ENCODE data around the gene CDH4. TPM values are rescaled to one million over a fixed set of nuclear protein-coding genes. Genes with fewer than 3 reads are reported as not detected.
"Not testable (repeated sequence)": the region's sequence is repeated elsewhere in the genome, so short reads cannot be mapped to it uniquely, and the experiment has no call there.

CDH4 gene
- total RNA-seq, 1 donor from 2014 or later, result 0.05 TPM

DNA sequence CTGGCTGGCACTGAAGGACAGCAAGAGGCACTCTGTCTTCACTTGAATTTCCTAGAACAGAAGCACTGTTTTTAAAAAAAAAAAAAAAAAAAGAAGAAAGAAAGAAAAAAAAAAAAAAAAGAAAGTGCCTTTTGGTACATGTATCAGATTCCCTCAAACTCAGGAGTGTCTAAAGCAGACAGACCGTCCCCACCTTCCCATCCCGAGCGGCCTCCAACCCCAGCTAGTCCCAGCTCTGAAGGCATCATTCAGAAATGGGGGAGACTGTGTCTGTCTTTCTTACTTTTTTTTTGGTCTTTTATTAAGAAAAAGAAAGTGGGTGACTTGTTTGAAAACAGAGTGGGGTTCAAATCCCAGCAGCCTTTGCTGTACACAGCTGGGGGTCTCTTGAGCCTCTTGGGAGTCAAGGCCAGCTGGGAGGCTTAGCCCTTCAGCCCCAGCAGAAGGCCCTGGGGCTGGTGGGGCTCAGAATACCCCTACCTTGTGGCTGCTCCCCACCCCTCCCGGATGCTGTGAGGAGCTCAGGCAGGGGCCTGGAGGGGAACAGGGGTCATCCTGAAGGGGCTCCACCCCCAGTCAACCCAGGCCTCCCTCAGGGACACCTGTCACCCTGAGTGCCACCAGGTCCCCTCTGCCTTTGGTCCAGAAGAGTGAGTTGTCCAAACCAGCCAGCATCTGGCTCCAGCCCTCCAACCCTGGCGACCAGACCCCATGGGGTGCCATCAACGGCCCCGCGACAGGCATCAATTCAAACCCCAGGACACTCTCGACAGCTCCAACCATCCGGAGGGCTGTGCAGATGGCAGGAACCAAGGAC, 685.3 kb downstream of the CDH4 start:
- DNase-seq, result peak; percentile 12
- ATAC-seq (ENCODE audit: poor library complexity), result no peak
- intact Hi-C loops (cut with DNase I), result no loop called here

DNA sequence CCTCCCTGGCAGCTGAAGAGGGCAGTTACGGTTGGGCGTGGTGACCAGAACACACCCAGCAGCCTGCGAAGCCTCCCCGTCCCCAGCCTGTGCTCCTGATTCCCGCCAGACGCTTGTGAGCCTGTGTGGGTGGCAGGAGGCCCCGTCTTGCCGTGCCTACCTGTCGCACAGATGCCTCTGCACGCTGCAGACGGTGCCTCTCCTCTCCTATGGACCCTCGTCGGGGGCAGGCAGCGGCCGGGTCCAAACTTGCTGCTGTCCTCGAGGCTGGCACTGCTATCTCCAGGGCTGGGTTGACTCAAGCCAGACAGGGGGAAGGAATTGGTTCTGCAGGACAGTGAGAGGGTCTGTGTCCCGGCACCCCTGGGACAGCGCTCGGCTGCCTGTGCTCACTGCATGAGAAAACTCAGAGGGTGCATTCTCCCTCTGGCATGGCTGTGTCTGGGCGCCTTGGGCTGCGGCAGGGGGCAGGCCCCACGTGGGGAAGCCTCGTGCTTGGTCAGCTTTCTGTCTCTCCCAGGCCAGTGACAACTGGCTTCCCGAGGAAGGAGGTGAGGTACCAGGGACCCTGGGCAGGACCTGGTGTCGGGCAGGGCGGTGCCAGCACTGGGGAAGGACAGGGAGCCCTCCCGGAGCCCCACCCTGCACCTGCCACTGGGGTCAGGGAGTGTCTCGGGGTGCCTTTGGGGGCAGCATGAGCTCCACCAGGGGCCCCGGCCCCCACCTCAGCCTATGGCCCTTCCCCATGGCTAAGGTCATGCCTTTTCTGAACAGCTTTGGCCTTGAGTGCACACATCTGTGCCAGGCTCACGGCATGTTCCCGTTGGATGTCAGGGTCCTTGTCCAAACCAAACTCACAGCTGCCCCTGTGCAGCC, 686.1 kb downstream of the CDH4 start:
- ATAC-seq (ENCODE audit: poor library complexity) (no peak), DNase-seq (peak; percentile 34)
- intact Hi-C loops (cut with DNase I), result no loop called here

DNA sequence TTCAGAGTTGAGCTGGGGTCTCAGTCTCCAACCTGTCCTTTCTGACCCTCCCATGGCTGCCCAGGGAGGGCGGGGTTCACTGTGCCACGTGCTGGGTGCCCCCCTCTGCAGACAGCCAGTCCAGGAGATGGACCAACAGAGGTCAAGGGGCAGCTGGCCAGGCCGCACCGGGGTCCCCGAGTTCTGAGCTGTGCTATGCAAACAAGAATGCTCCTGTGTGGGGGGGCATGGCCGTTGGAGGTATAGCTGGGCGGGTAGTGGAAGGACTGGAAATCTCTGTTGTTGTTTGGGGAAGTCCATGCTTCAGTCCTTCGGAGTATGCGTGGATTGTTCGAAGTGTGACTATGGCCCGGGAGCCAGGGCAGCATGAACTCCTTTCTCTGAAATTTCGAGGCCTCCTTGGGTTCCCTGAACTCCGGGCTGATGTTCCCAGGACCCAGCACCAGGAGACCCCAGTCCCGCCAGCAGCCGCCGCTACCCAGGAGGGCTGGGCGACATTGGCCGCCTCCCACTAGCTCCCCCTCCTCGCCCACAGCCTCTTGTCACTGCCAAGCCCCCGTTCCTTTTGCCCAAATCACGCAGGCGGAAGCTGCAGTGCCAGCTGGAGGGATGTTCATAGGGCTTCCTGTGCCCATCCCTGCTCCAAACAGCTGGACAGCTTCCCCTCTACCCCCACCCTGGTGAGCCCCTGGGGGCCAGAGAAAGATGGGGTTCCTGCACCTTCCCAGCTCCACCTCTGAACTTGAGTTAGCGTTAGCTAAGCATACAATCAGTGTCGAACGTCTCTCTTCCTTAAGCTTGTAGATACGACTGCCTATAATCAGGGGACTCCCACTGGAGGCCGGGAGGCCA, 687.0 kb downstream of the CDH4 start:
- ATAC-seq (ENCODE audit: poor library complexity) (no peak), DNase-seq (peak; percentile 25)
- intact Hi-C loops (cut with DNase I), result no loop called here

DNA sequence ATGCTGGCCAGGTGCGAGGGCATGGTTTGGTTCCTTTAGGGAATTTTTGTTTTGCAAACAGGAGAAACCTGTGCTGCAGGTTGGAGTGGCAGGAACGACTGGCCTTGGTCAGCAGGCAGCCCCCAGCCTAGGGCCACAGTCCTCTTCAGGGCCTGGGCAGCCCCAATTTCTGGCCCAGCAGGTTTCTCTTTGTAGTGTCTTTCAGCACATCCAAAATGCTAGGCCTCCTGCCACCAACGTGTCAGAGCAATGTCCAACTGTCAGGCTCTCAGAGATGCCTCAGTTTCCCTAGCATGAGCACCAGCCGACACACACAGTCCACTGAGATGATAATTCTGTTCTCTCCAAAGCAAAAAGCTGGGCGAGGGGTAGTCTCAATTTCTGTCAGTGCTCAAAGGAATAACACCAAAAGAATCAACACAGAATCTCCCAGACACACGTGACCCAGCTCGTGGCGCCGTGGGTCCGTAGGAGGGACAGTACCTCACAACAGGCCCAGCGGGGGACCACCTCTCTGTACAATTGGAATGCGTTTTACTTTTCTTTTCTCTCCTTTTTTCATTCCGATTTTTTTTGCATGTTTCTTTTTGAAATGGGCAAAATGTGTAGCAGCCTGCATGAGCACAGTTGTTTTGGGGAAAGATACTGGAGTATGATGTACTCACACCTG, 687.8 kb downstream of the CDH4 start:
- intact Hi-C loops (cut with DNase I), result no loop called here
- ATAC-seq (ENCODE audit: poor library complexity) (no peak), DNase-seq (peak; percentile 19)

DNA sequence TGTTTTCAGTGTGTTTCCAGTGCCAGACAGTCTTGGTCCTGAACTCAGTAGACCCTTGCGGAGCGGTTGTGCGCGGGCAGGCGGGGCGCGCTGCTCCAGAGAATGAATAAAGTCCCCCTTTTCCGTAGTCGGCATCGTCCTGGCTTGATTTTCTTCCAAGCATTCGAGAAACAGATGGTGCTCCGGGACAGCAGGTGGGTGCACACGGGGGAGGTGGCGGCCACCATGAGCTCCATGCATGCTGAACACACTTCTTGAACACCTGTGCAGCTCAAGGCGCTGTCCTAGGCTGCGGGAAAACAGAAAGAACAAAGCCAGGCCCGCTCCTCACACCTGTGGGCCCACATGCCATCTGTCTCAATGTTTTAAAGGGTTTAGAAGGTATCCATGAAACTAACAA, 688.4 kb downstream of the CDH4 start:
- no peak for ATAC-seq (ENCODE audit: poor library complexity)
- intact Hi-C loops (cut with DNase I), result no loop called here

DNA sequence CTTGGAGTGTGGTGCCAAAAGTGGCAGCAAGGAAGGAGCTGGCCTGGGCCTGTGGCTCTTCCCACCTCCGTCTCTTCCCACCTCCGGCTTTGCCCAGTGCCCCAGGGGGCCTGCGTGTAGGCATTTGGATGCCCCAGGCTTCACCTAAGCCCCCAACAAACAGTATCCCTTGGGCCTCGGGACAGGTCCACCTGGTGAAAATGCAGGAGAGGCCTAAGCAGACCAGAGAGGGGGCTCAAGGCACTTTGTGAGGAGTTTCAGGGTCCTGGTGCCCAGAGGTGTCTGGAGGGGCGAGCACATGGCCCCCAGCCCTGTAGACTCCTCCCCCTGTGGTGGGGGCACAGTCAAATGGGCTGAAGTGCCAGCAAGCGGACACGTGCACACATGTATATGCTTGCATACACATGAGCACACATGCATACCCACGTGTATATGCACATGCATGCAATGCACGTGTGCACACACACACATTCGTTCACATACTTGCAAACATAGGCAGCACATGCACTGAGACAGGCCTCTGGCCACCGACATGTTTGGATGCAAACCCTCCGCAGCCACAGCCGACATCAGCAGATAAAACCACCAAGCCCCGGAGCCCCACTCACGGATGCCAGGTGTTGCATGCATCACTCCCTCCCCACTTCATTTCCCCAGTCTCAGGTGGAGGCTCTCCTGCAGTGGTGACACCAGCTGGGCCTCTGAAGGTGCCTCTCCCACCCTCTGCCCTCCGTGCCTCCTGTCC, 689.1 kb downstream of the CDH4 start:
- intact Hi-C loops (cut with DNase I), result no loop called here
- DNase-seq (peak; percentile 18), ATAC-seq (ENCODE audit: poor library complexity) (no peak)

More for the DNA sequence above, 688.4 kb downstream of the CDH4 start:
- DNase-seq, result peak; percentile 17

DNA sequence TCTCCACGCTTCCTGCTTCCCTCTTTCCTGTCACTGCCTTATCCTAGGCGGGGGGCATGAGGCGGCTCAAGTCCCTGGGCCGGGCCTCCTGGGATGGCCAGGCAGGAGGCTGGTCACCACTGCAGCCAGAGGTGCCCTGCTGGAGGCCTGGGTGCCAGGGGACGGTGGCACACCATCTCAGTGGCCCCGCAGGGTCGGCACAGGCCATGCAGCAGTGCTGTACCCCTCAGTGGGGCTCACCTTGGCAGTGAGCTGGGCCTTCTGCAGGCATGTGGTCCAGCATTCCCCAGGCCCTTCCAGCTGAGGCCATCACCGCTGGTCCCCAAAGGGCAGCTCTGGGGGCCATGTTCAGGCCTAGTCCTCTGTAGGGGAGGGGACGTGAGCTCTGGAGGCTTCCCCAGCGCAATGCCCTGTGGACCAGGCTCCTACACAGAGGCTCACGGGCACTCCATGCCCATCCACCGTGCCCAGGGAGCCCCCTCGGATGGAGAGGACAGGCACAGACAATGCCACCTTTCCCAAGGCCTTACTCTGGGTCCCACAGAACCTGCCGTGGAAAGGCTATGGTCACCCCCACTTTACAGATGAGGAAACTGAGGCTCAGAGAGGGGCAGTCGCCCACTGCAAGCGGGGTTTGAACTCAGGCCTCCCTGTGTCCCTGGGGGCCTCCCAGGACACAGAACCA, 689.8 kb downstream of the CDH4 start:
- peak; percentile 18 for DNase-seq
- no peak for ATAC-seq (ENCODE audit: poor library complexity)
- intact Hi-C loops (cut with DNase I), result no loop called here

DNA sequence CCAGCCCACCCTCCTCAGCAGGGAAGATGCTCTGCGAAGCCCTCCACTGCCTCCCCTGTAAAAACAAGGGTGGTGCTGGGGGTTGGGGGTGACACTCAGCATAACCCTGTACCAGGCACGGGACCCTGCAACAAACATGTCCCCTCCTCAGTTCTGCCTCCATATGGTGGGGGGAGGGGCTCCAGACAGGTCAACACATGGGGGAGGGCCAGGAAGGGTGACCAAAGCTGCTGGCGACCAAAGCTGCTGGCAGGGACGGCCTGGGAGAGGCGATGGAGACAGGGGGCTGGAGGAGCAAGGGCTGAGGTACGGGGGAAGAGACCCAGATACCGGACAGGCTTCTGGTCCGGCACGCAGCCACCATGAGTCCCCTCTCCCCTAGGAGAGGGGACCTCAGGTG, 690.5 kb downstream of the CDH4 start:
- no peak for ATAC-seq (ENCODE audit: poor library complexity)
- intact Hi-C loops (cut with DNase I), result no loop called here
- DNase-seq, result peak; percentile 21

DNA sequence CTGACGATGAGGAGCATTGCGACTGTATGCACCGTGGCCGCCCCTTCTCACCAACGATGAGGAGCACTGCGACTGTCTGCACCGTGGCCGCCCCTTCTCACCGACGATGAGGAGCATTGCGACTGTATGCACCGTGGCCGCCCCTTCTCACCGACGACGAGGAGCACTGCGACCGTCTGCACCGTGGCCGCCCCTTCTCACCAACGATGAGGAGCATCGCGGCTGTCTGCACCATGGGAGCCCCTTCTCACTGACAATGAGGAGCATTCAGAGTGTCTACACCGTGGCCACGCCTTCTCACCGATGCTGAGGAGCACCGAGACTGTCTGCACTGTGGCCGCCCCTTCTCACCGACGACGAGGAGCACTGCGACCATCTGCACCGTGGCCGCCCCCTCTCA, 692.9 kb downstream of the CDH4 start:
- DNase-seq, result peak; percentile 8
- ATAC-seq (ENCODE audit: poor library complexity); intact Hi-C loops (cut with DNase I): not testable (repeated sequence)

DNA sequence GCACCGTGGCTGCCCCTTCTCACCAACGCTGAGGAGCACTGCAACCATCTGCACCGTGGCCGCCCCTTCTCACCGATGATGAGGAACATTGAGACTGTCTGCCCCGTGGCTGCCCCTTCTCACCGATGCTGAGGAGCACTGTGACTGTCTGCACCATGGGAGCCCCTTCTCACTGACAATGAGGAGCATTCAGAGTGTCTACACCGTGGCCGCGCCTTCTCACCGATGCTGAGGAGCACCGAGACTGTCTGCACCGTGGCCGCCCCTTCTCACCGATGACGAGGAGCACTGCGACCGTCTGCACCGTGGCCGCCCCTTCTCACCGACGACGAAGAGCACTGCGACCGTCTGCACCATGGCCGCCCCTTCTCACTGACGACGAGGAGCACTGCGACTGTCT, 693.4 kb downstream of the CDH4 start:
- ATAC-seq (ENCODE audit: poor library complexity); intact Hi-C loops (cut with DNase I): not testable (repeated sequence)
- DNase-seq, result peak; percentile 32

DNA sequence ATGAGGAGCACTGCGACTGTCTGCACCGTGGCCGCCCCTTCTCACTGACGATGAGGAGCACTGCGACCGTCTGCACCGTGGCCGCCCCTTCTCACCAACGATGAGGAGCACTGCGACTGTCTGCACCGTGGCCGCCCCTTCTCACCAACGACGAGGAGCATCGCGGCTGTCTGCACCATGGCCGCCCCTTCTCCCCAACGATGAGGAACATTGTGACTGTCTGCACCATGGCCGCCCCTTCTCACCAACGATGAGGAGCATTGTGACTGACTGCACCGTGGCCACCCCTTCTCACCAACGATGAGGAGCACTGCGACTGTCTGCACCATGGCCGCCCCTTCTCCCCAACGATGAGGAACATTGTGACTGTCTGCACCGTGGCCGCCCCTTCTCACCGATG, 696.0 kb downstream of the CDH4 start:
- ATAC-seq (ENCODE audit: poor library complexity); DNase-seq; intact Hi-C loops (cut with DNase I): not testable (repeated sequence)

DNA sequence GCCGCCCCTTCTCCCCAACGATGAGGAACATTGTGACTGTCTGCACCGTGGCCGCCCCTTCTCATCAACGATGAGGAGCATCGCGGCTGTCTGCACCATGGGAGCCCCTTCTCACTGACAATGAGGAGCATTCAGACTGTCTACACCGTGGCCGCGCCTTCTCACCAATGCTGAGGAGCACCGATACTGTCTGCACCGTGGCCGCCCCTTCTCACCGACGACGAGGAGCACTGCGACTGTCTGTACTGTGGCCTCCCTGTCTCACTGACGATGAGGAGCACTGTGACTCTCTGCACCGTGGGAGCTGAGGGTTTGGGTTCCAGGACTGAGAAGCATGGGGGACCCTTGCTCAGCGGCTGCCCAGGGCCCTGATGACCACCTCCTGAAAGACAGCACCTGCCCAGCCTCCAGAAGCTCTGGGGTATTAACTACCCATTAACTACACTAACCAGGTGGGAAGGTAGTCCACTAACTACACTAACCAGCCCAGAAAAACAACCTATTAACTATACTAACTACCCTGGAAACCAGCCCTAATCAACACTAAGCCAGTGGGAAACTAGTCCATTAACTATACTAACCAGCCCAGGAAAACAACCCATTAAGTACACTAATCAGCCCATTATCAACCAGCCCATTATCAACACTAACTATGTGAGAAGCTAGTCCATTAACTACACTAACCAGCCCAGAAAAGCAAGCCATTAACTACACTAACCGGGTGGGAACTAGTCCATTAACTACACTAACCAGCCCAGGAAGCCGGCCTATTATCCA, 696.7 kb downstream of the CDH4 start:
- DNase-seq, result peak; percentile 5
- intact Hi-C loops (cut with DNase I), result no loop called here
- no peak for ATAC-seq (ENCODE audit: poor library complexity)

DNA sequence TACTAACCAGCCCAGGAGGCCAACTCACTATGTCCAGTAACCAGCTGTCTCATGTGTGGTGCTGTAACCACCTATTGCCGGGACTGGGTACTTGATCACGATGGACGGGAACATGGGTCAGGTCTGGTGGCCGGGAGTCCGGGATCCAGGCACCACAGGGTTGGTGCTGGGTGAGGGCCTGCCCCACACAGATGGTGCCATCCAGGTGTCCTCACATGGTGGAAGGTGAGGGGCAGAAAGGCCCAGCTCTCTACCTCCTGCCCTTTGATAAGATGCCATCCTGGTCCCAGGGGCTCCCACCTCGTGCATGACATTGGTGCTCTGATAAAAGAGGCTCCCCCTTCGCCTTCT, 697.3 kb downstream of the CDH4 start:
- intact Hi-C loops (cut with DNase I), result no loop called here
- DNase-seq (peak; percentile 30), ATAC-seq (ENCODE audit: poor library complexity) (no peak)

DNA sequence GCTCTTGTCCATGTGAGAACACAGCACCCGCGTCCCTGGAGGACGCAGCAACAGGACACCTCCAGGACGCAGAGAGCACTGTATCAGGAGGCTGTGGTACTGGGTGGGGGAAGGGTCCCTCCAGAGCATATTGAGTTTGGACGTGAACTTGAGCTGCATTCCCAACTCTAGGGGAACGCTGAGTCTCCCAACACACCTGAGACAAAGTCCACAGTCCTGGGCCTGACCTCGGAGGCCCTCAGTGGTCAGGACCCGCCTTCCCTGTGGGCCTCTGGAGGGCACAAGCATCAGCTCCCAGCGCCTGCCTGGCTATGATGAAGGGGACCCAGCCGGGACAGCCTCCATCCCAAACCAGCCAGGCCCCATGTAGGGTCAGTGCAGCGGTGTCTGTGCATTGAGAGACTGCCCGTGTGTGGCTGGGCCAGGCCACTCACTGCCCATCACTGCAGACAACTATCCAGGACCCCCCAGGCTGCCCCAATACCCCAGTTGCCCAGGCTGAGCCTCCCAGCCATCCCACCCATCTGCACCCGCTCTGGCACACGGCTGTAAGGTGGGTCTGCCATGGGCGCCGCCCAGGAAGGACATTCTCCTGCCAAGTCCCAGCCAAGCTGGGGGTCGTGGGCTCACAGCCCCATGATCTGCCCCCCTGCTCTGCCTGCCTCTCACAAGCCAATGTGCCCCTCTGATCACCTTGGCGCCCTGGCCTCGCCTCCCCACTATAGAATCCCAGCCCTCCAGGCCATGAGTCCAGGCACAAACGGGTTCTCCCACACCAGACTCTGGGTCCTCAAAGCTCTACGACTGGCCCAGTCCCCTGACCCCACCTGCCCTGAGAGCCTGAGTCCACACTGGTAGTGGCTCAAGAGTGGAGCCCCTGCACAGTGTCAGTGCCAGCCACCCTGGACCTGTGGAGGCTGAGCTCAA, 697.9 kb downstream of the CDH4 start:
- DNase-seq (peak; percentile 24), ATAC-seq (ENCODE audit: poor library complexity) (no peak)

DNA sequence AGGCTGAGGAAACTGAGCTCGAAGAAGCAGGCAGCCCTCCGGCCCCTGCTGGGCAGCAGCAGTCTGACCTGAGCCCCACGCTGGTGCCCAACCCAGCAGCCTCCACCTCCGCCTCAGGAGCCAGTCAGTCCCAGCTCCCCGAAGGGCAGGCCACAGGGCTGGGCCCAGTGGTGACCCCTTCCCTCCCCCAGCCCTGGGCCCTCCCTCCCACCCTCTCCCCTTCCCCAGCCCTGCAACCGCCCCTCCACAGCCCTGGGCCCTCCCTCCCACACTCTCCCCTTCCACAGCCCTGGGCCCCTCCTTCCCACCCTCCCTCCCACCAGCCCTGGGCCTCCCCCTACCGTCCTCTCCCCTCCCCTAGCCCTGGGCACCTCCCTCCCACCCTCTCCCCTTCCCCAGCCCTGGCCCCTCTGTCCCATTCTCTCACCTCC, 698.6 kb downstream of the CDH4 start:
- DNase-seq (no peak), ATAC-seq (ENCODE audit: poor library complexity) (no peak)
- intact Hi-C loops (cut with DNase I), result no loop called here

More for the DNA sequence above, 697.9 kb downstream of the CDH4 start:
- intact Hi-C loops (cut with DNase I), result no loop called here
